NCI-H2107 (cell line): Measurements from ENCODE around the gene CHTF8.

ENCODE experiments used
- DNase-seq: peaks from one replicate; lab custom pipeline; 2025; lab: John Stamatoyannopoulos, UW

Gene CHTF8

GRCh38 chr16:69084289-69084688, 48.1 kb downstream of the CHTF8 start:
- DNase-seq, result no peak

GRCh38 chr16:69083306-69083941, 49.0 kb downstream of the CHTF8 start:
- DNase-seq, result no peak

GRCh38 chr16:69079697-69080096, 52.7 kb downstream of the CHTF8 start:
- DNase-seq, result no peak

GRCh38 chr16:69078073-69078472, 54.3 kb downstream of the CHTF8 start:
- no peak for DNase-seq

- no peak for DNase-seq
Measured at GRCh38 chr16:69077251-69077650, 55.1 kb downstream of the CHTF8 start.

- DNase-seq, result no peak
Measured at GRCh38 chr16:69073181-69073702, 59.1 kb downstream of the CHTF8 start.

GRCh38 chr16:69072640-69072974, 59.8 kb downstream of the CHTF8 start:
- no peak for DNase-seq

GRCh38 chr16:69071036-69071435, 61.4 kb downstream of the CHTF8 start:
- DNase-seq, result no peak

- no peak for DNase-seq
Measured at GRCh38 chr16:69069504-69069903, 62.9 kb downstream of the CHTF8 start.
